Brain pericyte (primary cell): ENCODE measurements around the gene PSAP.

Experiments used
- DNase-seq: peaks from one replicate; pipeline ENCODE4 v3.0.0-alpha.2; 2012; ENCODE audit warnings: low read depth, low spot score

The PSAP gene

DNA sequence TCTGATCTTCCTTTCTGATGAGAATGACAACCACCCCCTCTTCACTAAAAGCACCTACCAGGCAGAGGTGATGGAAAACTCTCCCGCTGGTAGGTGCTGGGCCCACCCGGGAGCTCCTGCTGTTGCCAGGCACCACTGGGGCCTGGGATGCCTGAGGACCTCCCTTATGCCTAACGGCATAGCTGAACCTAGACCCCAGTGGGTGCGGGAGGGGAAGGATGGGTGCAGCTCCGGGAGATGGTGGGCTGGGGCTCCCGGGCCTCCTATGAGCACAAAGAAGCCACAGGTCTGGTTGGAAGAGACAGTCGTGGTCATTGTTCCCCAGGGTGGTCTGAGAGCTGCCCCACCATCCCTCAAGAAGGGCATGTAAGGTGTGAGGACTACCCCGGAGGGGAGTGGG lies 62.1 kb downstream of the PSAP start:
- no peak for DNase-seq

DNA sequence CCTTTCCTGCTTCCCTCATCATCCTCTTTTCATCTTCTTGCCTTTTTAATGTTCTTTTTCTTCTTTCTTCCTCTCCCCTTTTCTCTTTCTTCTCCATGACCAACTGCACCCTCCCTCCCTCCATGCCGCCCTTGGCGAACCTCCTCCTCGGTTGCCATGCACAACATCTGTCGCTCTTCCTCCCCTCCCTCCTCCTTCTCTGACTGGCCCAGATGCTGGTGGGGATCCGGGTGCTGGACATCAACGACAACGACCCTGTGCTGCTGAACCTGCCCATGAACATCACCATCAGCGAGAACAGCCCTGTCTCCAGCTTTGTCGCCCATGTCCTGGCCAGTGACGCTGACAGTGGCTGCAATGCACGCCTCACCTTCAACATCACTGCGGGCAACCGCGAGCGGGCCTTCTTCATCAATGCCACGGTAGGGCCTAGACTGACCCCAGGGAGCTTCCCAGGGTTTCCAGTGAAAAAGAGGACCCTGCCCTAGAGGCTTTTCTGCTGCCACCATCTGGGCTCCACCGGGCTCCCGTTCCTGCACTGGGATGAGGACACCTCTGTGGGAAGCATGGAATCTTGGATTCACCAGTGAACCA lies 66.3 kb downstream of the PSAP start:
- no peak for DNase-seq

DNA sequence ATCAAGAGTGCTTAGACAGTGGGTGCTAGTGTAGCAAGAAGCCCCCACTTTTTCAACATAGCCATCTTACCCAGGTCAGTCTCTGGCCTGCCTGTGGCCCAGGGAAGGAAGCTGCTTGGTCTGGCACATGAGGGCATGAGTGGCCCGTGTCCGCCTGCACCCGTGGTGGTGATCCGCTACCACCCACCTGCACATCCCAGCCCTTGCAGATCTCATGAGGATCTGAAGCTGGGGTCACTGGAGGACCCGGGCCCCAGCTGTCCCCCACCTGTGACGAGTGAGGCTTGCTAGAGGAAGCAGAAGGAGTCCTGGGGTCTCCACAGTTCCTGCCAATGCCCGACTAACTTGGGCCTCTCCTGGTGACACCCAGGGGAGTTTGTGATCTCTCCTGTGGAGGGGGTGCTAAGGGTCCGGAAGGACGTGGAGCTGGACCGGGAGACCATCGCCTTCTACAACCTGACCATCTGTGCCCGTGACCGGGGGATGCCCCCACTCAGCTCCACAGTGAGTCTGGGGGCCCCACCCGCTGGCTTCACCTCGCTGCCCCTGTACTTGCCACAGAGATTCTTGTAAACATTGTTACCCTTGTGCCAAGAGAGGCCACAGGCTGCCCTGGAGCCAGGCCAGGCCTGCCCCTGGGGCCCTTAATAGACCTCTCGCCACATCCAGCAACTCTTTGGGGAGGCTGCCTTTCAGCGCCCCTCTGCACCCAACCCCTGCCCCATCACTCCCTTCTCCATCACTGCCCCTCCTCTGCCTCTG lies 67.0 kb downstream of the PSAP start:
- no peak for DNase-seq

DNA sequence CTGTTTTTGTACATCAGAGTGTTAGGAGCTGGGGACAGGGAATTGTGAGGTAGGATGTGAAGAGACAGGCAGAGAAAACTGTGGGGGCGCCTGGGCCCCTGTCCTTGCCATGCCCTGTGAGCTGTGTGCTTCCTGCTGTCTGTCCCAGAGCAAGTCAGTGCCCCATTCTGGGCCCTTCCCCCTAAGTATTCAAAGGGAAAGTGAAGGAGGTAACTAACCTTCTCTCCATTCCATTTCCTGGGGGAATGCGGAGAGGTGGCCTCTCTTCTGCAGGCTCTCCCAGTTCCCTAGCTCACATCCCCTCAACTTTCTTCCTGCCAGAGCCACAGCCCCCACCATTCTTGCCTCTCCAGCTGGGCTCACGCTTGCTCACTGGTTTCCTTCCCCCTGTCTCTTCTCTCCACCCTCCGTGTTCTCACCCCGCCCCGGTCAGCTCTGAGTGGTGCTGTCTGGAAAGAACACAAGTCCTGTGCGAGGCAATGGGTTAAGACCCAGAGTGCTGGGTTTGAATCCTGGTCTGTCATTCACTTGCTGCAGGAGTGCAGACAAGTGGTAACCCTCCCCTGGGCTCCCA lies 68.0 kb downstream of the PSAP start:
- DNase-seq, result no peak

DNA sequence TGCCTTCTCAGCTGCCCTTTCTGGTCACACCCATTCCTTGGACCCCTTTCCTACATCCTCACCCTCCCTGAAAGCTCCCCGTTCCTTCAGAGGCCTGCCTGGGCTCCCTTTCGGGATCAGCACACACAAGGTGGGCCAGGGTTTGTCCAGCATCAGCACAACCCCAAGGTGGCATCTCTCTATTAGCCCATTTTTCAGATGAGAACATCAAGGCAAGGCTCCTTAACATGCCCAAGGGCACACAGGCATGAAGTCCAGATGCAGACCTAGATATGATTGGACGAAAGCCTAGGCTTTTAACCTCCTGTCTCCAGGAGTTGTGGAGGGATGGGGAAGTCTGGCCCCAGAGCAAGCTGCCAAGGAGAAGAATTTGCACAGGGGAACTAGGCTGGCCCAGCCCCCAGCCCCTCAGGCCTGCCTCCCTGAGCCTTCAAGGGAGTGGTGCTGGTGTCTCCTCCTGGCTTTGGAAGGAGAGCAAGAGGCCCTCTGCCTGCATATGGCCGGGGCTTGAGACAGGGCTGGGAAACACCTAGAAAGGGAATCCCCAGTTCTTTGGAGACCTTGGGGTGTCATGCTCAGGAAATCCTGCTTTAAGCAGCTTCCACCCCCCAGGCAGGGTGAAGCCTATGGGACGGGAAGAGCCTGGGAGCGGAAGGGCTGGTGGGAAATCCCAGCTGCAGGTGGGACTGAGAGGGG lies 68.7 kb downstream of the PSAP start:
- DNase-seq, result no peak

DNA sequence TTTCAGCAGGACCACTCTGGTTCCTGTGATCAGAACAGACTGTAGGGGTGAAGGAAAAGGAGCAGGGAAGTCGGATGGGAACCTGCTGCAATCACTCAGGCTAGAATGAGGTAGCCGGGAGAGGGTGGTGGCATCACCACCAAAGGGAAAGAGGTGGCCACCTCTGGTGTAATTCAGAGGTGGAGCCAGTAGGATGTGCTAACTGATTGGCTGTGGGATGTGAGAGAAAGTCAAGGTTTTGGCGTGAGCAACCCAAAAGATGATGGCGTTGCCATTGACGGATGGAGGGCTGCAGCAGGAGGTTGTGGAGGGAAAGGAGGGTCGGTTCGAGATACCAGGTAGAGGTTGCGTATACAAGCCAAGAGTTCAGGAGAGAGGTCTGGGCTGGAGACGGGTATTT lies 70.3 kb downstream of the PSAP start:
- DNase-seq, result no peak

DNA sequence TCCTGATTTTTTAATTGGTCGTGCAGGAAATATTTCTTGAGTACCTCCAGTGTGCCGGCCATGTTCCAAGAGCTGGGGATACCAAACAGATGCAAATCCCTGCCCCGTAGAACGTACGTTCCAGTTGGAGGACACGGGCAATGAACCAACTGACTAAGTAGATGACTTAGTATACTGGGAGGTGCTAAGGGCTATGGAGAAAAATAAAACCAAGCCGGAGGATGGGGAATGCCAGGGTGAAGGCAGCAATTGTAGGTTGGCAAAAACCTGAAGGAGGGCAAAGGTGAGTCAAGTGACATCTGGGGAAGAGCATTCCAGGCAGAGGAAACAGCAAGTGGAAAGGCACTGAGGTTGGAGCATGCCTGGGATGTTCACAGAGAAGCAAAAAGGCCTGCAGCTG lies 70.9 kb downstream of the PSAP start:
- DNase-seq, result no peak

DNA sequence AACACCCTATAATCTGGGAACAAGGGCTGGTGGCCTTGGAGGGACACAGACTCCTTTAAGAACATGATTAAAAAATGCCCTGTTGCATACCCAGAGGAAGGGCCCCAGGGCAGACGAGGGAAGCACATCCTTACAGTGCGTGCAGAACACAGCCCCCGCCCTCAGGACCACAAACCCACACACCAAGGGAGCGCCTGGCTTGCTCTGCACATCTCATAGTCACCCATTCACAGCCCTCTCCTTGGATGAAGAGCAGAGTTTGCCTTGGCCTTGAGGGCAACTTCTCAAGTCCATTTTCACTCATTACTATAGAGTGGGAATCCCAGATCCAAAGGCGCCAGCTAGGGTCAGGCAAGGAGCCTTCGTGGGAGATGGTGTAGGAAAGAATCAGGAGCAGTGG lies 71.4 kb downstream of the PSAP start:
- DNase-seq, result no peak

DNA sequence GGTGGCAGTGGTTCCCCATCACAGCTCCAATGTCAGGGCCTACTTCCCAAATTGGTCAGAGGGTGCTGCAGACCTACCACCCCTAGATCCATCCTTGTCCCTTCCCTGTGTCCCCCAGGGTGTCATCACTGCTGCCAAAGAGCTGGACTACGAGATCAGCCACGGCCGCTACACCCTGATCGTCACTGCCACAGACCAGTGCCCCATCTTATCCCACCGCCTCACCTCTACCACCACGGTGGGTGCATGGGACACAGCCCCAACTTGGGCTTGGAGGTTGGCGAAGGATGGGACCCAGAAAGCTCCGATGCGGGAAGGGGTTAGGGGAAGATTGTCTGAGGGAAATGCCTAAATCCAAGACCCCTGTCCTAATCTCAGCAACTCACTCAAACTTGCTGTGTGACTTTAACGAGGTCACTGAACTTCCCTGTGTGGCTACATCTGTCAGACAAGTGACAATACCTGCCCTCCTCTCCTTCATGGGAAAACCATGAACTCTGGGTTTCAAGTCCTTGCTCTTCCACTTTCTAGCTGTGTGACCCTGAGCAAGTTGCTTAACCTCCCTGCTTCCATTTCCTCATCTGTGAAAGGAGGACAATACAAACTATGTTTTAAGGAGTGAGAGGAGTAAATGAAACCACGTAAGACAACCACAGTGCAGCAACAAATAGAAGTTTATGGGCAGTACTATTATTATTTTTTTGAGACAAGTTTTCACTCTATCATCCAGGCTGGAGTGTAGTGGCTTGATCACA lies 72.8 kb downstream of the PSAP start:
- DNase-seq, result no peak

DNA sequence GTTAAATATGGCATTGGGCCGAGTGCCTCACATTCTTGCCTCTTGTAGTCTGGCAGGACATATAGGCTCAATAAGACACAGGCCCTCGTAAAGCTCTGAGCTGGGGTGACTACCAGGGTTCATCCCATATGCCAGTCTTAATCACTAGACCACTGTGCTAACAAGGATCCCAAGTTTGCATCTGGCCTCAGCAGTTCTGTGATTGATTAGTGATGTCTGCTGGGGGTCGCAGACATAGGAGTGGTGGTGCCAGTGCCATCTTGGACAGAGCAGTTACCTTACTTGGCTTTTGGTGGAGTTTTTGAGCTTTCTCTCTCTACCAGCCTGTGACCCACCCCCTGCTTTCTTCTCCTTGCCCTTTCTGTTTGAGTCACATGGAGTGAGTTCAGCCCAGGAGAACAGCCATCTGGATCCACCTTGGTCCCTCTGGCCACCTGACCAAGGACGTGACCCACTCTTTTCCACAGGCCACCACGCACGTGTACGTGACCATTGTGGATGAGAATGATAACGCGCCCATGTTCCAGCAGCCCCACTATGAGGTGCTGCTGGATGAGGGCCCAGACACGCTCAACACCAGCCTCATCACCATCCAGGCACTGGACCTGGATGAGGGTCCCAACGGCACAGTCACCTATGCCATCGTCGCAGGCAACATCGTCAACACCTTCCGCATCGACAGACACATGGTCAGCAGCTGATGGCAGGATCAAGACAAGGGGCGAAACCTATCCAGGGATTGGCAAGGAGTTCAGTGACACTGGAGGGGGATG lies 73.7 kb downstream of the PSAP start:
- DNase-seq, result no peak

DNA sequence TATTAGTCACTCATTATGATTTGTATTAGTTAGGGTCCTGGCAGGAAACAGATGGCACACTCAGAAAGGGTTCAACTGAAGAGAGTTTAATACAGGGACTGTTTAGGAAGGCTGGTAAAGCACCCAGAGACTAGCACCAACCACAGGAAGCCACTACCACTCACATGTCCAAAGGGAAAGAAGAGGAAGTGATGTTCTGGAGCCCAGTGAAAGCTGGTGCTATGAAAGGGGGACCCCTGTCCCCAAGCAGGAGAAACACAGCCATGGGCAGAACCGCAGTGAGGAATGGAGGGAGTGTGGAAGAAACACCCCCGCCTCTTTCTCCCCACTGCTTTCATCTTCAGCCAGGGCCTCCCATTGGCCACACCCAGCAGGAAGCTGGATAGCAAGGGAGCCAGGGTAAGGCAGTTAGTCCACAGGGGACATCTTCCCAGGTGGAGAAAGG lies 74.5 kb downstream of the PSAP start:
- DNase-seq, result no peak

DNA sequence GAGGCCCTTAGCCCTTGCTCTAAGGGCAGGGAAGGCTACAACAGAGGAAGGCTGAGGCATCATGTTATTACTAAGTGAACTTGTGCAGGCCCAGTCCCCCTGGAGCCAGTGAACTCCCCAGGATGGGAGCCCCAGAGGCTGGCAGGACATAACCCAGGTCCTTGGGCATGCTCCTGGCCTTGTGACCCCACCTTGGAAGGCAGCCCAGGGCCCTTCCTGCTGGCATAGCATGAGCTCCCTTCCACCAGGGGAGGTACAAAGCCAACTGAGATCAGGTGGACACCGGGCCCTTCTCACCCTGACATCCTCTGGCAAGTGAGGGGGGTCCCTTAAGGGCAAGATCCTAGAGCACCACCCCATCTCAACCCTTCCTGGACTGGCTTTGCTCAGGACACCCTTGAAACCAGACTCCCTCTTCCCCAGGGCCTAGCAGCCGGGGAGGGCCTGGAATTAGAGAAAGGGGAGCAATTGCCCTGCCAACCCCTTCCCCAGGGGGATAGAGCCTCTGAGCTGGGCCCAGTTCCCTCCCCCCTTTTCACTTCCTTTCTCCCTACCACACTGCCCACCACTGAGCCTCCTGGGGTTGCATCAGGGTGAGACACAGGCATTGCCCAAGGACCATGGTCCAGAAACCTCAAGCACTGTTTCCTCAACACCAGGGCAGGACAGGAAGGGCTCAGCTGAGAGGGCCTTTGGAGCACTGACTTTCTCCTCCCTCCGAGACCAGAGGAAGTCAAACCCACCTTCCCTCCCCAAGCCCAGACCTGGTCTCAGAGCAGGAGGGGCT lies 75.9 kb downstream of the PSAP start:
- no peak for DNase-seq

DNA sequence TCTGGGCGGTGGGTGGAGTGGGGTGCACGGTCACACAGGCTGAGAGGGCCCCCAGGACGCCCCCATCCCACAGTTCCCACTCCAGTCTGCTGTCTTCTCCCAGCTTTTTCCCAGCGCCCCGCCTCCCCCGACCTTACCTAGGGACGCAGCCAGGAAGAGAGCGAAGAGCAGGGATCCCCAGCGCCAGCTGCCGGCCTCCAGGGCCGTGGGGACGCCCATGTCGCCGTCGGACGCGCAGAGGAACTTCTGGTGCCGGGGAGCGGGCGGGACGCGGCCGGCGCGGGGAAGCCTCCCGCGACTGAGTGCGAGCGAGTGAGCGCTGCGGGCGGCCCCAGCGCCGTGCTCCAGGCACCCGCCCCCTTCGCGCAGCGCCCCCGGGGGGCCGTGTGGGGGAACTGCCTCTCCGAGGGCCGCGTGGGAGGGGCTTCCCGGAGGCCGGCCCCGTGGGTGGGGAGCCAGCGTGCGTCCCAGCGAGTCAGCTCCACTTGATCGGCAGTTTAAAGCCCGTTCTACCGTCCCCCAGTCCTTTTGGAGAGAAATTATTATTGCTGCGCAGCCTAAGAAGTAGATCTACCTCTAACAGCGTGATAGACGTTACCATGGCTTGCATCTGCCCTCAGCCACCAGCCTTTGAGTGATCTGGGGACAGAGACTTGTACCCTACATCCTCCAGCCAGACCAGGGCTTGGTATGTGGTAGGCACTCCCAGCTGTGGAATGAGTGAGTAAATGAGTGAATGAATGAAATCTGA lies 77.7 kb downstream of the PSAP start, which contains the start of gene VSIR:
TSS of gene VSIR (minus strand) at position 300 of the 751 bp plus-strand sequence. CDS start at position 219, 81 bp downstream.
- no peak for DNase-seq

DNA sequence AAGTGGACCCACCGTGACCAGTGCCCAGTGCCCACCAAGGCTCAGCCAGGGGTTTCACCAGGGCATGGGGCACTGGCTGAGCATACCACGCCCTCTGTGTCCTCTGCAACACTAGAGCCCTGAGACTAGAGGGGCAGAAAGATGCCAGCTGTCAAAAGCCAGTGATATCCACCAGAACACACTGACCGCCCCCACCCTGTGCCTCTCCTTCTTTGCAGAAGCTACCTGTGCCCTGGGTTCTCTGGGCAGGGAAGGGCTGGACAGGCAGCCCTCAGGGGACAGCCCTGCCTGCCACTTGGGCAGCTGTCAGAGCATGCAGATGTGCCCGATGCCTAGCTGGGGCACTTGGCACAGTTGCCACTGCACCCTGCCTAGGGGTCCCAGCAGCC lies 78.2 kb downstream of the PSAP start:
- no peak for DNase-seq

DNA sequence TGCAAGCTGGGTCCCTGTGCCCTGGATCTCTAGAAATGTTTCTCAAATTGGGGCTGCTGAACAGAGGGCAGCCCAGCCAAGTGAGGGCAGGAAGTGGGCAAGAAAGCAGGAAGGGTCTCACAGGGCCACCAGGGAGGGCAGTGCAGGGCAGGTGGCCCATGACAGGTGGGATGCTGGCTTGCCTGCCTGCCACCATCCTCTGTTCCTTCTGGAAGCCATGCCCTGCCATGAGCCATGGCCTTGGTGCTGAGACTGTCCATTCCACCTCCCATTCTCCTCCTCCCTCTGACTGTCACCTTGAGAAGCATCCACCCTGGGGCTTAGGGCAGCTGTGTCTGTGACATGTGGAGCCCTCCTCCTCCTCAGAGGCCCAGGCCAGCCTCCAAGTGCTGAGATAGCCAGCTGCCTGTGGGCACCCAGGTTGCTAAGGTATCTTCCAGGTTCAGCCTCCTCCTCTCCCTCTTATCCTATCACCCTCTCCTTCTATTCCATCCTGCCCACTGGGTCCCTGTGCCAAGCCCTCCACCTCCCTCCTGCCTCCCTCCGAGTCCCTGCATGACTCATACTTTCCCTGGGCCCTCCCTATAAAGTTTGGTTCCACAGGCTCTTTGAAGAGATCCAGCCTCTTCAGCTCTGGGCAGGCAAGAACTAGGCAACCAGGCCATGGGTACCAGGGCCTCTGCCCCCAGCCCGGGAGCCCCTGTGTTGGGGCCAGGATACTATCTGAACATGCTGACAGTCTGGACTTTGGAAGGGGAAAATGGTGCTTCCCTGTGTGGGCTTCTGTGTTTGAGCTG lies 79.0 kb downstream of the PSAP start:
- DNase-seq, result no peak

DNA sequence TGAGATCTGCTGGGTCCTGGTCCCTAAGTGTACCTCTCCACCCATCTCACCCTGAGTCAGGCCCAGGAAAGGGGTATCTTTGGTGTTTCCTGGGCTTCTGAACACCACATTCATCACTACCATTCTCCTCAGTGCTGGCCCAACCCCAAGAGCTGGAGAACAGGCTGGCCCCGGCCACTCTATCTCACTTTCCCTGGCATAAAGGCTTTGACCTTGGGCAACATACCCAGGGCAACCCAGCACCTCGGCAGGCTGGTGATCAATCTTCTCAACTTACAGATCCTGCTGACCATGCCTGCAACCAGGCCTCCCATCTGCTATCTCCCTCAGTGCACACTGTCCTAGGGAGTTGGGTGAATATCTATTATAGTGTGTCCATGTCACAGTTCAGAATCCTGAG lies 79.8 kb downstream of the PSAP start:
- DNase-seq, result no peak

DNA sequence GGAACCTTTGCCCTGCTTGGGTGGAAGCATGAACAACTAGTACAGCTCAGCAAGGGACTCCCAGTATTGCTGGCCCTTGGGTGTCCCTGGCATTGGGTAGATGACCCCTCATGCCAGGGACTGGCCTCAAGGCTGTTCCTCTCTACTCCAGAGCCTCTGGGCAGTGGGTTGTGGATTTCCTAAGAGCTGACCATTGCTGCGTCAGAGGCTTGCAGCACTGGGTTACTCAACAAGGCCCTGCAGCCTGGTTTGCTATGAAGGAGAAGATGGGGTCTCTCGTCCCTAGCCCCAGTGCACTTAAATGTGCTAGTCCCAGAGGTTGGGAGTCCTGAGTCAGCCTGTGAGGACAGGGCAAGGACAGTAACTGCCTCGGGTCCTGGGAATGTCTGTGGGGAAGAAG lies 80.3 kb downstream of the PSAP start:
- DNase-seq, result no peak

DNA sequence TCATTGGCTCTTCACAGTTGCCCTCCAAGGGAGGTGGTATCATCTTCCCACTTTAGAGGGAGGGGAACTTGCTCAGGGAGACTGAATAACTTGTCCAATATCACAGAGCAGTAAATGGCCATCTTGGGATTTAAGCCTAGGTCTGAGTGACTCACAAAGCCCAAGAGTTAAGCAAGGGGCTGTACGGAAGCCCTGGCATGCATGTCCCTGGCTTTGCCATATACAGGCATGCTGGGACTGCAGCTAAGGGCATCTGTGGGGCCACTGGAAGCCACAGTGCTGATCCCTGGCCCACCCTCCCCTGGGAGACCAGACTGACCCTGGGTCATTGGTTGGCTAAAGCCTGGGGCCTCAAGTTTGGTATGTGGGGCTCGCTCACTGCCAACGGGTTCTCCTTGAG lies 80.8 kb downstream of the PSAP start:
- DNase-seq, result no peak
